AG04449 (cell line): ENCODE results near the gene ENC1.

Source experiments
- CTCF ChIA-PET: fragments of 350-600 bp; formaldehyde crosslinking; extraction: SDS; loops from one replicate; lab custom pipeline; 2021; ENCODE audit warnings: antibody characterized with exemption; lab: Yijun Ruan, JAX
- POLR2A ChIA-PET: fragments of 400-600, 350-600 bp; formaldehyde crosslinking; extraction: SDS; loops from one replicate; lab custom pipeline; 2020; ENCODE audit warnings: antibody characterized with exemption, inconsistent platforms; lab: Yijun Ruan, JAX
- DNase-seq: peaks from one replicate; pipeline ENCODE4 v3.0.0-alpha.2; 2010; ENCODE audit warnings: low read depth, low spot score
- H3K4me3 ChIP-seq: 2 replicates; pipeline ENCODE4 v1.5.1; 2011; ENCODE audit warnings: low read depth, mild to moderate bottlenecking, control low read depth, low read length
- CTCF ChIP-seq: IDR thresholded peaks from one replicate; pipeline ENCODE4 v1.5.1; 2011; ENCODE audit warnings: mild to moderate bottlenecking, moderate library complexity, low read length, control low read depth, inconsistent platforms; ENCODE audit not compliant: insufficient read depth; ENCODE audit errors: missing control alignments

Gene ENC1

GRCh38 chr5:74660140-74660539 is 19.6 kb upstream of the ENC1 start:
- POLR2A ChIA-PET = no interaction called here
- no peak for TF ChIP-seq CTCF
- CTCF ChIA-PET = interaction anchor here (1.2 to 6.5 kb wide), 4 partner anchors 11 to 758 kb away, joined by 3 to 40 read pairs (median 20); no protein-coding TSS in a partner anchor
- H3K4me3 ChIP-seq = no peak overlapping the region
- no peak for DNase-seq

- DNase-seq = no peak
- ChIA-PET POLR2A (no interaction called here), CTCF (interaction anchor here (1.5 to 6.5 kb wide), 3 partner anchors 10 to 757 kb away, joined by 3 to 40 read pairs (median 37); no protein-coding TSS in a partner anchor)
- no peak for TF ChIP-seq CTCF
- H3K4me3 ChIP-seq = no peak overlapping the region
These were observed 18.6 kb upstream of the ENC1 start for GRCh38 chr5:74659172-74659571.

GRCh38 chr5:74657165-74657564 is 16.6 kb upstream of the ENC1 start:
- H3K4me3 ChIP-seq = no peak overlapping the region
- ChIA-PET POLR2A (no interaction called here), CTCF (interaction anchor here (1.2 to 6.5 kb wide), 5 partner anchors 8 to 874 kb away, joined by 3 to 40 read pairs (median 4); no protein-coding TSS in a partner anchor)
- no peak for TF ChIP-seq CTCF
- DNase-seq = no peak

- CTCF ChIA-PET = interaction anchor here (1.0 kb wide), 1 partner anchor 14 kb away, joined by 3 read pairs; no protein-coding TSS in a partner anchor
- no peak for TF ChIP-seq CTCF
- DNase-seq = no peak
- H3K4me3 ChIP-seq = no peak overlapping the region
- POLR2A ChIA-PET = no interaction called here
These were observed 15.2 kb upstream of the ENC1 start for GRCh38 chr5:74655716-74656115.

- no peak for DNase-seq
- TF ChIP-seq CTCF = no peak
- H3K4me3 ChIP-seq = no peak overlapping the region
- POLR2A ChIA-PET = interaction anchor here (0.7 kb wide), 1 partner anchor 468 kb away, joined by 5 read pairs; no protein-coding TSS in a partner anchor
- CTCF ChIA-PET = interaction anchor here (0.9 to 1.8 kb wide), 4 partner anchors 13 to 1064 kb away, joined by 3 to 5 read pairs (median 4); no protein-coding TSS in a partner anchor
These were observed 14.7 kb upstream of the ENC1 start for GRCh38 chr5:74655206-74655605.

- ChIA-PET POLR2A (no interaction called here), CTCF (interaction anchor here (0.6 to 1.8 kb wide), 8 partner anchors 9 to 752 kb away, joined by 3 to 5 read pairs (median 3); no protein-coding TSS in a partner anchor)
- no peak overlapping the region for H3K4me3 ChIP-seq
- no peak for TF ChIP-seq CTCF
- DNase-seq = no peak
These were observed 13.5 kb upstream of the ENC1 start for GRCh38 chr5:74653991-74654390.
